Common myeloid progenitor, CD34-positive (primary cell): ENCODE results near the gene NUDCD3.

Experiments used
- CTCF ChIA-PET: fragments of 350-600 bp; sonication (Branson Sonifier 250); formaldehyde crosslinking; loops from one replicate; lab custom pipeline; 2021; ENCODE audit warnings: antibody characterized with exemption; lab: Charles Lee
- POLR2A ChIA-PET: fragments of 350-600 bp; sonication (Branson Sonifier 250); formaldehyde crosslinking; loops from one replicate; lab custom pipeline; 2021; ENCODE audit warnings: antibody characterized with exemption; lab: Charles Lee
- DNase-seq, 3 donors: peaks; one replicate each; pipeline versions ENCODE4 v3.0.0 to v3.0.0-alpha.2; 2013
- H3K27ac ChIP-seq, 2 experiments: 1 replicate in 1 of 2; 2 replicates in 1 of 2; pipeline ENCODE4 v1.7.0; 2013; ENCODE audit warnings: inconsistent platforms in 2 of 2, low read length in 2 of 2, mild to moderate bottlenecking in 2 of 2, low read depth in 1 of 2, moderate library complexity in 1 of 2; ENCODE audit not compliant: severe bottlenecking in 2 of 2, insufficient read depth in 1 of 2, poor library complexity in 1 of 2
- H3K27me3 ChIP-seq, 5 experiments: replicated peaks in 2 of 5; 1 replicate in 3 of 5; 2 replicates in 2 of 5; pipeline versions ENCODE4 v1.6.1 to v1.7.0; 2013; ENCODE audit warnings: low read length in 4 of 5, mild to moderate bottlenecking in 2 of 5, moderate library complexity in 2 of 5, inconsistent platforms in 1 of 5; ENCODE audit not compliant: insufficient read depth in 5 of 5, control insufficient read depth in 4 of 5
- H3K36me3 ChIP-seq, 4 experiments: 1 replicate in 2 of 4; 2 replicates in 2 of 4; pipeline versions ENCODE4 v1.6.1 to v1.7.0; 2013; ENCODE audit warnings: low read length in 3 of 4, control low read depth in 1 of 4, mild to moderate bottlenecking in 1 of 4; ENCODE audit not compliant: control insufficient read depth in 4 of 4, insufficient read depth in 4 of 4
- H3K4me1 ChIP-seq, 4 experiments: 1 replicate in 3 of 4; 2 replicates in 1 of 4; pipeline versions ENCODE4 v1.6.1 to v1.7.1; 2013; ENCODE audit warnings: low read length in 3 of 4, mild to moderate bottlenecking in 3 of 4, control low read depth in 1 of 4, inconsistent platforms in 1 of 4, moderate library complexity in 1 of 4; ENCODE audit not compliant: control insufficient read depth in 4 of 4, insufficient read depth in 4 of 4; ENCODE audit errors: control extremely low read depth in 1 of 4
- H3K4me3 ChIP-seq, 7 experiments: 1 replicate in 4 of 7; 2 replicates in 3 of 7; pipeline versions ENCODE4 v1.5.1 to v1.7.0; 2013; ENCODE audit warnings: mild to moderate bottlenecking in 7 of 7, low read length in 6 of 7, moderate library complexity in 6 of 7, inconsistent platforms in 2 of 7, low read depth in 2 of 7, control low read depth in 1 of 7; ENCODE audit not compliant: insufficient read depth in 4 of 7, control insufficient read depth in 1 of 7; ENCODE audit errors: extremely low read depth in 1 of 7
- H3K9me3 ChIP-seq, 5 experiments: 1 replicate in 4 of 5; 2 replicates in 1 of 5; pipeline versions ENCODE4 v1.6.1 to v1.7.1; 2013; ENCODE audit warnings: low read length in 4 of 5, mild to moderate bottlenecking in 2 of 5, inconsistent platforms in 1 of 5, low read depth in 1 of 5, moderate library complexity in 1 of 5; ENCODE audit not compliant: control insufficient read depth in 4 of 5, insufficient read depth in 2 of 5; ENCODE audit errors: control extremely low read depth in 1 of 5
- WGBS: methylation state at CpG from one replicate; pipeline ENCODE4 v1.1.5; 2013; ENCODE audit not compliant: insufficient coverage; 5-methylcytosine and 5-hydroxymethylcytosine counted together

NUDCD3 gene

GRCh38 chr7:44403176-44403759 lies 87.2 kb downstream of the NUDCD3 start:
- Histone ChIP-seq H3K4me1 (no peaks in the 10 kb centered on the region), H3K36me3 (peaks cover 10 to 63% (median 41%) of the 10 kb centered on the region in 4 experiments), H3K4me3 (no peak overlapping the region), H3K9me3 (no peaks in the 10 kb centered on the region), H3K27me3 (no peaks in the 10 kb centered on the region), H3K27ac (no peak overlapping the region)
- WGBS = 100% methylated on average over 1 of the region's 4 CpGs
- ChIA-PET CTCF (interaction anchor here (1.2 kb wide), 1 partner anchor 71 kb away, joined by 3 read pairs; no protein-coding TSS in a partner anchor), POLR2A (no interaction called here)
- no peak for DNase-seq

GRCh38 chr7:44402401-44403060 lies 87.9 kb downstream of the NUDCD3 start:
- CTCF ChIA-PET = interaction anchor here (1.2 kb wide), 1 partner anchor 72 kb away, joined by 3 read pairs; no protein-coding TSS in a partner anchor
- H3K36me3 ChIP-seq = peaks cover 10 to 66% (median 44%) of the 10 kb centered on the region in 4 experiments
- no peak for DNase-seq

GRCh38 chr7:44401692-44402091 lies 88.8 kb downstream of the NUDCD3 start:
- DNase-seq = no peak
- Histone ChIP-seq H3K36me3 (peaks cover 14 to 66% (median 46%) of the 10 kb centered on the region in 4 experiments), H3K9me3 (no peaks in the 10 kb centered on the region), H3K4me3 (no peak overlapping the region), H3K4me1 (no peaks in the 10 kb centered on the region), H3K27me3 (no peaks in the 10 kb centered on the region), H3K27ac (no peak overlapping the region)
- CTCF ChIA-PET = interaction anchor here (1.8 kb wide), 1 partner anchor 17 kb away, joined by 3 read pairs; no protein-coding TSS in a partner anchor
- WGBS = 97% methylated on average over 3 of the region's 4 CpGs
- POLR2A ChIA-PET = no interaction called here

More at GRCh38 chr7:44402401-44403060, 87.9 kb downstream of the NUDCD3 start:
- no peaks in the 10 kb centered on the region for H3K9me3 ChIP-seq
- H3K27me3 ChIP-seq = no peaks in the 10 kb centered on the region
- H3K27ac ChIP-seq = no peak overlapping the region
- POLR2A ChIA-PET = no interaction called here
- H3K4me1 ChIP-seq = no peaks in the 10 kb centered on the region
- 98% methylated on average over 11 of the region's 14 CpGs for WGBS
- H3K4me3 ChIP-seq = no peak overlapping the region

- Histone ChIP-seq H3K36me3 (peaks cover 12 to 66% (median 50%) of the 10 kb centered on the region in 4 experiments), H3K27ac (no peak overlapping the region), H3K4me1 (no peaks in the 10 kb centered on the region), H3K4me3 (no peak overlapping the region), H3K27me3 (no peaks in the 10 kb centered on the region), H3K9me3 (no peaks in the 10 kb centered on the region)
- ChIA-PET POLR2A (no interaction called here), CTCF (interaction anchor here (1.8 kb wide), 1 partner anchor 19 kb away, joined by 3 read pairs; no protein-coding TSS in a partner anchor)
- DNase-seq = no peak
- 98% methylated on average over 11 of the region's 14 CpGs for WGBS
These were observed 90.4 kb downstream of the NUDCD3 start for GRCh38 chr7:44400033-44400511.

GRCh38 chr7:44398953-44399574 lies 91.4 kb downstream of the NUDCD3 start:
- no peak for DNase-seq
- Histone ChIP-seq H3K36me3 (peaks cover 8 to 64% (median 47%) of the 10 kb centered on the region in 4 experiments), H3K27me3 (no peaks in the 10 kb centered on the region), H3K4me3 (no peak overlapping the region), H3K9me3 (no peaks in the 10 kb centered on the region), H3K27ac (no peak overlapping the region), H3K4me1 (no peaks in the 10 kb centered on the region)
- CTCF ChIA-PET = interaction anchor here (1.3 kb wide), 1 partner anchor 11 kb away, joined by 3 read pairs; no protein-coding TSS in a partner anchor
- WGBS = 98% methylated on average over 6 of the region's 8 CpGs
- POLR2A ChIA-PET = no interaction called here

GRCh38 chr7:44398511-44398911 lies 91.9 kb downstream of the NUDCD3 start:
- Histone ChIP-seq H3K4me1 (no peaks in the 10 kb centered on the region), H3K4me3 (no peak overlapping the region), H3K36me3 (peaks cover 8 to 64% (median 45%) of the 10 kb centered on the region in 4 experiments), H3K9me3 (no peaks in the 10 kb centered on the region), H3K27me3 (no peaks in the 10 kb centered on the region), H3K27ac (no peak overlapping the region)
- 100% methylated on average over 12 of the region's 13 CpGs for WGBS
- no peak for DNase-seq
- CTCF ChIA-PET = interaction anchor here (1.3 kb wide), 1 partner anchor 12 kb away, joined by 3 read pairs; no protein-coding TSS in a partner anchor
- POLR2A ChIA-PET = no interaction called here
